C4-2B (cell line): ENCODE data around the gene OR11A1.

ENCODE experiments used
- ZFX ChIP-seq: fragments of 450-650 bp; IDR thresholded peaks from 2 replicates; pipeline ENCODE4 v1.6.1; 2017
- TF ChIP-seq, protein P1 (sequence below): fragments of 450-650 bp; conservative IDR thresholded peaks from 2 replicates; pipeline ENCODE4 v1.5.1; 2017; ENCODE audit warnings: mild to moderate bottlenecking

GRCh38 chr6:29451471-29452193, 5.2 kb downstream of the OR11A1 start:
- TF ChIP-seq, protein P1, sequence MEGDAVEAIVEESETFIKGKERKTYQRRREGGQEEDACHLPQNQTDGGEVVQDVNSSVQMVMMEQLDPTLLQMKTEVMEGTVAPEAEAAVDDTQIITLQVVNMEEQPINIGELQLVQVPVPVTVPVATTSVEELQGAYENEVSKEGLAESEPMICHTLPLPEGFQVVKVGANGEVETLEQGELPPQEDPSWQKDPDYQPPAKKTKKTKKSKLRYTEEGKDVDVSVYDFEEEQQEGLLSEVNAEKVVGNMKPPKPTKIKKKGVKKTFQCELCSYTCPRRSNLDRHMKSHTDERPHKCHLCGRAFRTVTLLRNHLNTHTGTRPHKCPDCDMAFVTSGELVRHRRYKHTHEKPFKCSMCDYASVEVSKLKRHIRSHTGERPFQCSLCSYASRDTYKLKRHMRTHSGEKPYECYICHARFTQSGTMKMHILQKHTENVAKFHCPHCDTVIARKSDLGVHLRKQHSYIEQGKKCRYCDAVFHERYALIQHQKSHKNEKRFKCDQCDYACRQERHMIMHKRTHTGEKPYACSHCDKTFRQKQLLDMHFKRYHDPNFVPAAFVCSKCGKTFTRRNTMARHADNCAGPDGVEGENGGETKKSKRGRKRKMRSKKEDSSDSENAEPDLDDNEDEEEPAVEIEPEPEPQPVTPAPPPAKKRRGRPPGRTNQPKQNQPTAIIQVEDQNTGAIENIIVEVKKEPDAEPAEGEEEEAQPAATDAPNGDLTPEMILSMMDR: no peak
- no peak for TF ChIP-seq ZFX
